ENCODE results near the gene CST5. TPM values are rescaled to one million over a fixed set of nuclear protein-coding genes. Genes with fewer than 3 reads are reported as not detected.

The CST5 gene
- total RNA-seq, 2 experiments from 2014 or later, result not detected

DNA sequence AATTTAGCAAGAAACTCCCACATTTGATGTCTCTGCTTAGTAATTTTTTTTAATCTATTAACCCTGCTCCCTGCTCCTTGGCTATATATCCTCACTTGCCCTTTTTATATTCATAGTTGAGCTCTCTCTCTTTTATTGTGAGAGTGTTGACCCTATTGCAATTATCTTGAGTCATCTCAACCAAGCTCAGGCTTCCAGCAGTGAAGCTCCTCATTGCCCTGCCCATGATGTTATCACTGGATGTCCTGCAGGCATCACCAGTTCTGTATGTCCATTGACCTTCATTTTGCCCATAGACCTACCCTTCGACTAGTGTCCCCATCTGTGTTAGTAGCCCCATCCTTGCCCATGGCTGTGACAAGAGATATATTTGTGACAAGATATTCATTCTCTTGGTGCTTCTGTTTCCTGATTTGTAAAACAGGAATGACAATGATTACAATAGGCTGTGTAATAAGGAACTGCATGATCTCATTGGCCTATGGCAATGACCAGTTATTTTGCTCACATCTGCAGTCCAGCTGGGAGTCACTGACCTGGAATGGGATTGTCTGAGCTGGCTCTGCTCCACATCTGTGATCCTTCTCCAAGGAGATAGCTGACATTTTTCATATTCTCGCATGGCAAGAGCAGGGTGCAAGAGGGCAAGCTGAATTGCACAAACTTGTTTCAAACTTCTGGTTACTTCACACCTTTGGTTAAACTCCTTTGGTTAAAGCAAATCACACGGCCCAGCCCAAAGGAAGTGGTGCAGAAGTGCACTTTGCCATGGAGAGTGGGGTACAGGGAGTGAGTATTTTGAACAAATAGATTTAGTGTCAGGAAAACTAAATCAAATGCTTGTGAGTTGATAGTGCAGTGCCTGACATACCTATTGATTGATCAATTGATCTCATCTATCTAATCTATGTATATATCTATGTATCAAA is 47.7 kb upstream of the CST5 start:
- no peak for TF ChIP-seq EZH2phosphoT487 (IDR thresholded peaks at IDR 0.05; ENCODE audit: borderline replicate concordance, low read depth, low read length)
- TF ChIP-seq, protein P1, sequence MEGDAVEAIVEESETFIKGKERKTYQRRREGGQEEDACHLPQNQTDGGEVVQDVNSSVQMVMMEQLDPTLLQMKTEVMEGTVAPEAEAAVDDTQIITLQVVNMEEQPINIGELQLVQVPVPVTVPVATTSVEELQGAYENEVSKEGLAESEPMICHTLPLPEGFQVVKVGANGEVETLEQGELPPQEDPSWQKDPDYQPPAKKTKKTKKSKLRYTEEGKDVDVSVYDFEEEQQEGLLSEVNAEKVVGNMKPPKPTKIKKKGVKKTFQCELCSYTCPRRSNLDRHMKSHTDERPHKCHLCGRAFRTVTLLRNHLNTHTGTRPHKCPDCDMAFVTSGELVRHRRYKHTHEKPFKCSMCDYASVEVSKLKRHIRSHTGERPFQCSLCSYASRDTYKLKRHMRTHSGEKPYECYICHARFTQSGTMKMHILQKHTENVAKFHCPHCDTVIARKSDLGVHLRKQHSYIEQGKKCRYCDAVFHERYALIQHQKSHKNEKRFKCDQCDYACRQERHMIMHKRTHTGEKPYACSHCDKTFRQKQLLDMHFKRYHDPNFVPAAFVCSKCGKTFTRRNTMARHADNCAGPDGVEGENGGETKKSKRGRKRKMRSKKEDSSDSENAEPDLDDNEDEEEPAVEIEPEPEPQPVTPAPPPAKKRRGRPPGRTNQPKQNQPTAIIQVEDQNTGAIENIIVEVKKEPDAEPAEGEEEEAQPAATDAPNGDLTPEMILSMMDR (conservative IDR thresholded peaks at IDR 0.05; ENCODE audit: low read length), result no peak
- DNase-seq (ENCODE audit: low spot score), result no peak
- Histone ChIP-seq H3K4me3 (ENCODE audit: low read depth, low read length, poor library complexity, severe bottlenecking) (no peak overlapping the region), H3K36me3 (ENCODE audit: insufficient read depth, low read length) (no peaks in the 10 kb centered on the region), H3K9me2 (ENCODE audit: insufficient read depth, low read length) (no peaks in the 10 kb centered on the region), H4K20me1 (ENCODE audit: insufficient read depth, low read length) (no peaks in the 10 kb centered on the region), H3K9me3 (ENCODE audit: low read length) (no peaks in the 10 kb centered on the region), H3K27ac (ENCODE audit: low read depth, low read length, poor library complexity, severe bottlenecking) (no peak overlapping the region), H3K79me2 (ENCODE audit: insufficient read depth, low read depth, low read length) (no peaks in the 10 kb centered on the region), H3K4me2 (ENCODE audit: low read length) (no peak overlapping the region), H3K4me1 (ENCODE audit: insufficient read depth, low read length, poor library complexity, severe bottlenecking) (no peaks in the 10 kb centered on the region), H2AFZ (ENCODE audit: low read length) (no peak overlapping the region)
- ChIA-PET CTCF (ENCODE audit: unreplicated experiment) (no interaction called here), POLR2A (no interaction called here)
- intact Hi-C loops (cut with micrococcal nuclease; ENCODE audit: unreplicated experiment), result no loop called here
- BruUV-seq (replicated peaks), result no TSS peak

DNA sequence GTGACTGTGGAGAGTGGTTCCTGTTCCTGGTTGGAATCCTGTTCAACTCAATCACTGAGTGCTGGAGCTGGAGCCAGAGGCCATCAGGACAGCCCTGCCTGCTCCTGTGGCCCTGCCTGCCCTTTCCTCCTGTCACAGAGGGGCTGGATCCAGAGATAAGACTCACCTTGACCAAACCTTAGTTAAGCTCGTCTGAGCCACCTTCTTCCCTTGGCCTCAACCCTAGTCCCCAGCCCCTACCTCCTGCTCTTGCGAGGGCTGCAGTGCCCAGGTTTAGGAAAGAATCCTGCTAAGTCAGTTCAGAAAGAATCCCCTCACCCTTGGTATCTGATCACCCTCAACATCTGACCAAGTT is 47.0 kb upstream of the CST5 start:
- intact Hi-C loops (cut with micrococcal nuclease; ENCODE audit: unreplicated experiment), result no loop called here
- Histone ChIP-seq H3K36me3 (ENCODE audit: insufficient read depth, low read length) (no peaks in the 10 kb centered on the region), H3K4me2 (ENCODE audit: low read length) (no peak overlapping the region), H3K9me2 (ENCODE audit: insufficient read depth, low read length) (no peaks in the 10 kb centered on the region), H3K9me3 (ENCODE audit: low read length) (no peaks in the 10 kb centered on the region), H3K27ac (ENCODE audit: low read depth, low read length, poor library complexity, severe bottlenecking) (no peak overlapping the region), H2AFZ (ENCODE audit: low read length) (no peak overlapping the region), H3K4me1 (ENCODE audit: insufficient read depth, low read length, poor library complexity, severe bottlenecking) (no peaks in the 10 kb centered on the region), H4K20me1 (ENCODE audit: insufficient read depth, low read length) (no peaks in the 10 kb centered on the region), H3K4me3 (ENCODE audit: low read depth, low read length, poor library complexity, severe bottlenecking) (no peak overlapping the region), H3K79me2 (ENCODE audit: insufficient read depth, low read depth, low read length) (no peaks in the 10 kb centered on the region)
- TF ChIP-seq, protein P1 (conservative IDR thresholded peaks at IDR 0.05; ENCODE audit: low read length), result no peak
- no peak for TF ChIP-seq EZH2phosphoT487 (IDR thresholded peaks at IDR 0.05; ENCODE audit: borderline replicate concordance, low read depth, low read length)
- CTCF ChIA-PET (ENCODE audit: unreplicated experiment), result no interaction called here
- POLR2A ChIA-PET, result interaction anchor here (0.6 kb wide), 1 partner anchor 19 kb away, joined by 3 read pairs; no protein-coding TSS in a partner anchor
- no peak for DNase-seq (ENCODE audit: low spot score)
- BruUV-seq (replicated peaks), result no TSS peak

Data from OCI-LY7 (cell line).